Bone marrow (tissue), 2 donors: ENCODE data around the gene GGTA1.

Experiments
- DNase-seq, 2 donors: peaks; one replicate each; lab custom pipeline; 2025; lab: John Stamatoyannopoulos, UW

GGTA1 gene

GRCh38 chr9:121499177-121499426 lies 542 bp downstream of the GGTA1 start:
- DNase-seq, result no peak

GRCh38 chr9:121498487-121499176 lies 1.0 kb downstream of the GGTA1 start:
- DNase-seq, result no peak

GRCh38 chr9:121498150-121498486 lies 1.5 kb downstream of the GGTA1 start:
- DNase-seq, result peak in 1 of 2 donors; percentile 80

GRCh38 chr9:121495976-121496375 lies 3.7 kb downstream of the GGTA1 start:
- no peak for DNase-seq

- peak in 1 of 2 donors; percentile 76 for DNase-seq
These were observed 5.5 kb downstream of the GGTA1 start for GRCh38 chr9:121494192-121494591.

GRCh38 chr9:121491111-121491510 lies 8.5 kb downstream of the GGTA1 start:
- no peak for DNase-seq

- DNase-seq, result no peak
These were observed 10.3 kb downstream of the GGTA1 start for GRCh38 chr9:121489344-121489743.

GRCh38 chr9:121486043-121486442 lies 13.6 kb downstream of the GGTA1 start:
- DNase-seq, result no peak

GRCh38 chr9:121485623-121486022 lies 14.0 kb downstream of the GGTA1 start:
- peak in 1 of 2 donors; percentile 86 for DNase-seq

- no peak for DNase-seq
These were observed 14.8 kb downstream of the GGTA1 start for GRCh38 chr9:121484651-121485446.

- DNase-seq, result no peak
These were observed 16.1 kb downstream of the GGTA1 start for GRCh38 chr9:121483473-121484031.

GRCh38 chr9:121483049-121483448 lies 16.6 kb downstream of the GGTA1 start:
- DNase-seq, result no peak

- DNase-seq, result no peak
These were observed 20.6 kb downstream of the GGTA1 start for GRCh38 chr9:121478816-121479676.

- no peak for DNase-seq
These were observed 23.5 kb downstream of the GGTA1 start for GRCh38 chr9:121476156-121476555.

- DNase-seq, result no peak
These were observed 25.3 kb downstream of the GGTA1 start for GRCh38 chr9:121474231-121474947.

GRCh38 chr9:121473229-121473628 lies 26.4 kb downstream of the GGTA1 start:
- no peak for DNase-seq

- DNase-seq, result no peak
These were observed 27.2 kb downstream of the GGTA1 start for GRCh38 chr9:121472446-121472845.

- DNase-seq, result no peak
These were observed 33.5 kb downstream of the GGTA1 start for GRCh38 chr9:121466142-121466541.

- DNase-seq, result no peak
These were observed 34.7 kb downstream of the GGTA1 start for GRCh38 chr9:121464968-121465367.

- peak in 1 of 2 donors; percentile 51 for DNase-seq
These were observed 36.4 kb downstream of the GGTA1 start for GRCh38 chr9:121463026-121463807.

GRCh38 chr9:121459513-121459912 lies 40.1 kb downstream of the GGTA1 start:
- no peak for DNase-seq
